ENCODE measurements around the gene CDCP1. TPM values are rescaled to one million over a fixed set of nuclear protein-coding genes. Genes with fewer than 3 reads are reported as not detected.
A peak's percentile ranks its signal among the peaks of the same experiment; 100 is the strongest.

Gene CDCP1
- total RNA-seq, 5 donors from 2014 or later (not counting 1 experiment from before 2014, with no cell fraction given), result 0.36 to 1.7 (median 0.55) TPM

DNA sequence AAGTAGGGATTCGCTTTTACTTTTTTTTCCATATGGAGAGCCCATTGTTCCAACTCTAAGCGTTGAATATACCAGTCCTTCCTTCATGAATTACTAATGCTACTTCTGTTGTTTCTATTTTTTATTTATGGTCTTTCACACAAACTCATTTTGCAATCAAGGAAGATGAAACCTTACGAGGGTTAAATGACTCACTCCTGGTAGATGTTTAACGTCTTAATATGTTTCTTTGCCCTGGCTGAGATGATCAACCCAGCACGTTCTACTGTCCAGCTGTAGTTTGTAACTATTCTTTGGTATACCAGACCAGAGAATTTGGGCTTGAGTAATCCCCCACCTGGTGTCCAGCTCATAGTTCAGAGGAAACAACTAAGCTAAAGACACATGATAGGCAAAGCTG is 23.1 kb downstream of the CDCP1 start:
- Histone ChIP-seq H3K36me3 (ENCODE audit: control insufficient read depth in 2 of 2, extremely low read depth in 1 of 2, insufficient read depth in 1 of 2, low read length in 1 of 2) (no peaks in the 10 kb centered on the region), H3K27me3 (replicated peaks in 1 of 2; ENCODE audit: control insufficient read depth in 2 of 2, extremely low read depth in 1 of 2, insufficient read depth in 2 of 2, low read length in 1 of 2) (peaks cover 0 to 15% of the 10 kb centered on the region in 2 experiments), H3K9me3 (no peaks in the 10 kb centered on the region), H3K4me1 (ENCODE audit: control insufficient read depth in 1 of 2, extremely low read depth in 1 of 2, insufficient read depth in 2 of 2, low read length in 2 of 2) (peaks cover 8 to 12% of the 10 kb centered on the region in 2 experiments), H3K4me3 (ENCODE audit: control insufficient read depth in 1 of 2, extremely low read depth in 1 of 2, low read length in 1 of 2) (no peak overlapping the region), H3K27ac (ENCODE audit: low read length) (no peak overlapping the region)
- Mint-ChIP-seq H3K27me3 (peaks cover 0 to 10% of the 10 kb centered on the region in 2 donors), H3K4me1 (peaks cover 12 to 22% (median 13%) of the 10 kb centered on the region in 3 donors), H3K27ac (no peak overlapping the region), H3K9me3 (no peaks in the 10 kb centered on the region), H3K4me3 (no peak overlapping the region), H3K36me3 (no peaks in the 10 kb centered on the region)
- DNase-seq, result no peak
- ChIA-PET POLR2A (no interaction called here), CTCF (interaction anchor here in 1 of 2 donors (0.6 kb wide), 1 partner anchor 30 kb away, joined by 3 read pairs; no protein-coding TSS in a partner anchor)
- no peak for ATAC-seq (replicated peaks in 1 of 4)
- no CpG with 5 or more reads among the region's 5 CpGs for WGBS (ENCODE audit: insufficient coverage)

DNA sequence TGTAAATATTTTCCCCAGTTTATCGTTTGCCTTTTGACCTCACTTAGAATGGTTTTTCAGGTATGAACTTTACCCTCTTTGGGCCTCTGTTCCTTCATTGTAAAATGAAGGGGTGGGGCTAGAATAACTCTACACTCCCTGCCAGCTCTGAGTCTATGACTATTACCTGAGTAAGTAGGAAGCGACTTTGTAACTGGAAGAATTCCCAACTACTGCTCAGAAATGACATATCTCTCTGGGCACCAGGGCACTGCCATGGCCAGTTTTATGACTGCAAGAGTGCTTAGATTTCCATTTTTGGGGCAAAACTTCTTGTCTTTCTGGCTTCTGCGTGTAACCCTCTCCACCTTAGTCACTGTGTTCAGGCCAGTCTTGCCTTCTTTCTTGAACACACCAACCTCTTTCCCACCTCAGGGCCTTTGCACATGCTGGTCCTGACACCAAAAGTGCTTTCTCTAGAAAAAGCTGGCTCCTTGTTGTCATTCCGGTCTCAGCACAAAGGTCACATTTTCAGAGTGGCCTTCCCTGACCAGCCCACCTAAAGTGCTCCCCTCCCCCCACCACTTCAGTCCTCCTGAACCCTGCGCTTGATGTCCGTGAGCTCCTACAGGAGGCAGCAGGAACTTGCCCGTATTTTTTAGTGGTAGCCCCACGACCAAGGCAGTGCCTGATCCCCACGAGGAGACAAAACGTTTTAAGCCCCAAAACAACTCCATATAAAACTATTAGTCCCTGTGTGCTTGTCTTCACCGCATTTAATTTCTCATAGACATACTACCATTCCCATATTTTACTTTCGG is 25.6 kb downstream of the CDCP1 start:
- Histone ChIP-seq H3K9me3 (no peaks in the 10 kb centered on the region), H3K27ac (ENCODE audit: low read length) (no peak overlapping the region), H3K27me3 (replicated peaks in 1 of 2; ENCODE audit: control insufficient read depth in 2 of 2, extremely low read depth in 1 of 2, insufficient read depth in 2 of 2, low read length in 1 of 2) (peaks cover 0 to 10% of the 10 kb centered on the region in 2 experiments), H3K4me1 (ENCODE audit: control insufficient read depth in 1 of 2, extremely low read depth in 1 of 2, insufficient read depth in 2 of 2, low read length in 2 of 2) (peaks cover 13 to 16% of the 10 kb centered on the region in 2 experiments), H3K4me3 (ENCODE audit: control insufficient read depth in 1 of 2, extremely low read depth in 1 of 2, low read length in 1 of 2) (no peak overlapping the region), H3K36me3 (ENCODE audit: control insufficient read depth in 2 of 2, extremely low read depth in 1 of 2, insufficient read depth in 1 of 2, low read length in 1 of 2) (no peaks in the 10 kb centered on the region)
- Mint-ChIP-seq H3K27ac (no peak overlapping the region), H3K9me3 (no peaks in the 10 kb centered on the region), H3K4me1 (peaks cover 18 to 28% (median 19%) of the 10 kb centered on the region in 3 donors), H3K4me3 (no peak overlapping the region), H3K36me3 (no peaks in the 10 kb centered on the region), H3K27me3 (peaks cover 0 to 4% of the 10 kb centered on the region in 2 donors)
- DNase-seq (no peak), ATAC-seq (replicated peaks in 1 of 4) (no peak)
- 92% methylated on average over 5 of the region's 12 CpGs for WGBS (ENCODE audit: insufficient coverage)
- ChIA-PET CTCF (no interaction called here), POLR2A (no interaction called here)

DNA sequence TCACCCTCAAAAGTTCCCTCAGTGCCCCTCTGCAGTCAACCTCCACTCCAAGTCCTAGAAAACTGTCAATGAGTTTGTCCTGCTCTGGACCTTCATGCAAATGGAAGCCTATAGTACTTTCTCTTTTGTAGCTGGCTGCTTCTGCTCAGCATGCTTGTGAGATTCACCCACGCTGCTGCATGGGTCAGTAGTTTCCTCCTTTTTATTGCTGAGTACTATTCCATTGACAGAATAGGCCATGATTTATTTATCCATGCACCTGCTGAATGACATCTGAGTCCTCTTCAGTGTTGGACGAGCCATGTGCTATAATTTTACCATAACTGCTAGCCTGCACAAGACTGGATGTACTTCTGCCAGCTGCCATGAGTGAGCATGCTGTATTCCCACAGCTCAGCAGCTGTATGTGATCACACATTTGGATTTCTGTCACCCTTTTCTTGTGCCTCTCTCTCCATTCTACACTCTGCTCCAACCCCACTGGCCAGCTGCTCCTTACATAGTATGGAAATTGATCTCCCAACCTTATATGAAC is 26.3 kb downstream of the CDCP1 start:
- CTCF ChIA-PET, result no interaction called here
- no peak overlapping the region for H3K27ac Mint-ChIP-seq

DNA sequence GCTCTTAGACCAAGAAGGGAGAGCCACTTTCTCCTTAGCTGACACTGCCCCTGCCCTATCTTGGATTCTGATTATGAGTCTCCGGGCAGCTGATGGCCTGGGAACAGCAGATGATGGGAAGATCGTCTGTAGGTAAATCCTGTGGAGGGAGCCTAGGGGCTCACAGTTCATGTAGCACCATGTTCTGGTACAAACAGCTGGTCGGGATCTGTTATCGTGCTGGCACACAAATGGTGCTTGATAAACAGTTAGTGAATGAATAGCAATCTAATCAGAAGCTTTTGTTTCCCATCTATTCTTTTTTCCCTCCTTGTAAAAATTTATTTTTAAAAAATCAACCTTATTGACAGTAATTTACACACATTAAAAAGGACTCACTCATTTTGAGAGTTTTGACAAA is 26.8 kb downstream of the CDCP1 start:
- H3K9me3 ChIP-seq, result no peaks in the 10 kb centered on the region
- 90% methylated on average over 2 of the region's 4 CpGs for WGBS (ENCODE audit: insufficient coverage)
- peaks cover 13 to 16% of the 10 kb centered on the region in 2 experiments for H3K4me1 ChIP-seq (ENCODE audit: control insufficient read depth in 1 of 2, extremely low read depth in 1 of 2, insufficient read depth in 2 of 2, low read length in 2 of 2)
- no peak overlapping the region for H3K4me3 Mint-ChIP-seq
- H3K36me3 Mint-ChIP-seq, result no peaks in the 10 kb centered on the region
- H3K9me3 Mint-ChIP-seq, result no peaks in the 10 kb centered on the region
- DNase-seq (no peak), ATAC-seq (replicated peaks in 1 of 4) (no peak)
- H3K36me3 ChIP-seq (ENCODE audit: control insufficient read depth in 2 of 2, extremely low read depth in 1 of 2, insufficient read depth in 1 of 2, low read length in 1 of 2), result no peaks in the 10 kb centered on the region
- no peak overlapping the region for H3K4me3 ChIP-seq (ENCODE audit: control insufficient read depth in 1 of 2, extremely low read depth in 1 of 2, low read length in 1 of 2)
- no peak overlapping the region for H3K27ac ChIP-seq (ENCODE audit: low read length)
- H3K4me1 Mint-ChIP-seq, result peaks cover 20 to 28% (median 20%) of the 10 kb centered on the region in 3 donors
- H3K27ac Mint-ChIP-seq, result no peak overlapping the region
- CTCF ChIA-PET, result no interaction called here
- POLR2A ChIA-PET, result no interaction called here
- H3K27me3 Mint-ChIP-seq, result no peaks in the 10 kb centered on the region
- peaks cover 0 to 3% of the 10 kb centered on the region in 2 experiments for H3K27me3 ChIP-seq (replicated peaks in 1 of 2; ENCODE audit: control insufficient read depth in 2 of 2, extremely low read depth in 1 of 2, insufficient read depth in 2 of 2, low read length in 1 of 2)

More for the DNA sequence above, 26.3 kb downstream of the CDCP1 start:
- no peaks in the 10 kb centered on the region for H3K36me3 ChIP-seq (ENCODE audit: control insufficient read depth in 2 of 2, extremely low read depth in 1 of 2, insufficient read depth in 1 of 2, low read length in 1 of 2)
- H3K36me3 Mint-ChIP-seq, result no peaks in the 10 kb centered on the region
- WGBS (ENCODE audit: insufficient coverage), result 86% methylated on average over 2 of the region's 2 CpGs
- H3K4me3 ChIP-seq (ENCODE audit: control insufficient read depth in 1 of 2, extremely low read depth in 1 of 2, low read length in 1 of 2), result no peak overlapping the region
- H3K27me3 Mint-ChIP-seq, result peaks cover 0 to 2% of the 10 kb centered on the region in 2 donors
- POLR2A ChIA-PET, result no interaction called here
- no peak overlapping the region for H3K27ac ChIP-seq (ENCODE audit: low read length)
- H3K4me3 Mint-ChIP-seq, result no peak overlapping the region
- no peak for DNase-seq
- no peak for ATAC-seq (replicated peaks in 1 of 4)
- peaks cover 0 to 5% of the 10 kb centered on the region in 2 experiments for H3K27me3 ChIP-seq (replicated peaks in 1 of 2; ENCODE audit: control insufficient read depth in 2 of 2, extremely low read depth in 1 of 2, insufficient read depth in 2 of 2, low read length in 1 of 2)
- H3K4me1 Mint-ChIP-seq, result peaks cover 18 to 28% (median 19%) of the 10 kb centered on the region in 3 donors
- peaks cover 13 to 16% of the 10 kb centered on the region in 2 experiments for H3K4me1 ChIP-seq (ENCODE audit: control insufficient read depth in 1 of 2, extremely low read depth in 1 of 2, insufficient read depth in 2 of 2, low read length in 2 of 2)
- no peaks in the 10 kb centered on the region for H3K9me3 Mint-ChIP-seq
- no peaks in the 10 kb centered on the region for H3K9me3 ChIP-seq

DNA sequence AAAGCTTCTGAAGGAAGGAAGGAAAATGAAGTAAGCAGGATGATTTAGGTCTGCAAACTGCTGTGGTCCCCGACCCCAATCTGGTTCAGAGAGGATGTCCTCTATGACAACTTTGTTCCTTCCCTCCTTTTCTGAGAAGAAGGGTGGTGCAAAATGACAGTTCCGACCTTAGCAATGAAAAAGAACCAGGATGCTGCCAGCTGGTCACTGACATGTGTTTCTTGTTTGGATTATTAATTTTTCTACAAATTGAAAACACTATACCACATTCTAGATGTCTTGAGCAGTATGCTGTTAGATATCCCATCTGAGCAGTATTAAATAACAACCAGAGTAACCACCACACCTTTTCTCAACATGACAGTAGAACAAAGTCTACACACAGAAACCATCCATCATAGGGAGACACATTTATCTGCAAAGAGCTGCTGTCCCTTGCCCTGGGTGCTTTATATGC is 27.5 kb downstream of the CDCP1 start:
- Histone ChIP-seq H3K27ac (ENCODE audit: low read length) (no peak overlapping the region), H3K27me3 (replicated peaks in 1 of 2; ENCODE audit: control insufficient read depth in 2 of 2, extremely low read depth in 1 of 2, insufficient read depth in 2 of 2, low read length in 1 of 2) (no peaks in the 10 kb centered on the region), H3K4me3 (ENCODE audit: control insufficient read depth in 1 of 2, extremely low read depth in 1 of 2, low read length in 1 of 2) (no peak overlapping the region), H3K9me3 (no peaks in the 10 kb centered on the region), H3K4me1 (ENCODE audit: control insufficient read depth in 1 of 2, extremely low read depth in 1 of 2, insufficient read depth in 2 of 2, low read length in 2 of 2) (peaks cover 15 to 19% of the 10 kb centered on the region in 2 experiments), H3K36me3 (ENCODE audit: control insufficient read depth in 2 of 2, extremely low read depth in 1 of 2, insufficient read depth in 1 of 2, low read length in 1 of 2) (no peaks in the 10 kb centered on the region)
- peak overlapping the region; percentile 16 to 50 for H3K27ac Mint-ChIP-seq
- CTCF ChIA-PET, result interaction anchor here (0.6 to 1.9 kb wide), 5 partner anchors 22 to 92 kb away, joined by 3 to 8 read pairs (median 4); no protein-coding TSS in a partner anchor
- H3K27me3 Mint-ChIP-seq, result no peaks in the 10 kb centered on the region
- 0% methylated on average over 1 of the region's 2 CpGs for WGBS (ENCODE audit: insufficient coverage)
- no peaks in the 10 kb centered on the region for H3K36me3 Mint-ChIP-seq
- POLR2A ChIA-PET, result no interaction called here
- ATAC-seq (replicated peaks in 1 of 4) (no peak), DNase-seq (no peak)
- peaks cover 26 to 28% (median 26%) of the 10 kb centered on the region in 3 donors for H3K4me1 Mint-ChIP-seq
- peak overlapping the region in 1 of 3 donors; percentile 48 for H3K4me3 Mint-ChIP-seq
- no peaks in the 10 kb centered on the region for H3K9me3 Mint-ChIP-seq

DNA sequence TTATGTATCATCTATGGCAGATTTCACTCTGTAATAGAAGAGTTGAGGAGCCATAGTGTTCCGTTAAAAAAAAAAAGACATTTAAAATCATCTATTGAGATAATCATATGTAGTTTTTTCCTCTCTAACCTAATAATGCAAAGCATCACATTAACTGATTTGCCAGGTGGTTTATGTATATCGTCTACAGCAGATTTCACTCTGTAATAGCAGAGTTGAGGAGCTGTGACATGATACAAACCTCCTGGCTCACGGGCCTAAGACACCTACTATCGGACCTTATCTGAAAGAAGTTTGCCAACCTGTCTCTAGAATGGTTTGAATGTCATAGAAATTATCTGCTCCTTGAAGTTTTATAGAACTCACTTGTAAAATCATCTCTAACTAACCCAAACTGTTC is 29.8 kb downstream of the CDCP1 start:
- Histone ChIP-seq H3K4me3 (ENCODE audit: control insufficient read depth in 1 of 2, extremely low read depth in 1 of 2, low read length in 1 of 2) (no peak overlapping the region), H3K27ac (ENCODE audit: low read length) (no peak overlapping the region), H3K4me1 (ENCODE audit: control insufficient read depth in 1 of 2, extremely low read depth in 1 of 2, insufficient read depth in 2 of 2, low read length in 2 of 2) (peaks cover 24 to 33% of the 10 kb centered on the region in 2 experiments), H3K9me3 (no peaks in the 10 kb centered on the region), H3K36me3 (ENCODE audit: control insufficient read depth in 2 of 2, extremely low read depth in 1 of 2, insufficient read depth in 1 of 2, low read length in 1 of 2) (no peaks in the 10 kb centered on the region), H3K27me3 (replicated peaks in 1 of 2; ENCODE audit: control insufficient read depth in 2 of 2, extremely low read depth in 1 of 2, insufficient read depth in 2 of 2, low read length in 1 of 2) (peaks cover 0 to 2% of the 10 kb centered on the region in 2 experiments)
- Mint-ChIP-seq H3K4me3 (no peak overlapping the region), H3K27ac (no peak overlapping the region), H3K4me1 (peaks cover 45 to 46% (median 46%) of the 10 kb centered on the region in 3 donors), H3K27me3 (no peaks in the 10 kb centered on the region), H3K9me3 (no peaks in the 10 kb centered on the region), H3K36me3 (no peaks in the 10 kb centered on the region)
- no peak for DNase-seq
- POLR2A ChIA-PET, result no interaction called here
- CTCF ChIA-PET, result no interaction called here
- no CpG with 5 or more reads among the region's 4 CpGs for WGBS (ENCODE audit: insufficient coverage)
- ATAC-seq (replicated peaks in 1 of 4), result no peak
